PFSK-1 (cell line): Measurements from ENCODE around the gene ZNF302.

ENCODE experiments used
- FOXP2 ChIP-seq: optimal IDR thresholded peaks from 2 replicates; pipeline ENCODE3; 2011; ENCODE audit warnings: borderline replicate concordance, control low read depth, inconsistent platforms; ENCODE audit not compliant: insufficient read depth; ENCODE audit errors: extremely low read length, extremely low read depth
- POLR2AphosphoS5 ChIP-seq: IDR thresholded peaks from 2 replicates; pipeline ENCODE4 v1.6.1; 2012; ENCODE audit warnings: low read depth, mild to moderate bottlenecking, control low read depth, low read length, moderate library complexity
- SIN3A ChIP-seq: IDR thresholded peaks from 2 replicates; pipeline ENCODE4 v1.6.1; 2012; ENCODE audit warnings: mild to moderate bottlenecking, low read length, moderate library complexity, borderline replicate concordance; ENCODE audit not compliant: insufficient read depth
- TAF1 ChIP-seq: IDR thresholded peaks from 2 replicates; pipeline ENCODE4 v1.6.1; 2012; ENCODE audit warnings: low read length, control low read depth, borderline replicate concordance; ENCODE audit not compliant: insufficient read depth
- TF ChIP-seq, protein P1 (sequence below), 2 experiments: IDR thresholded peaks; 2 replicates each; pipeline versions ENCODE4 v1.6.1 to v1.8.0; 2011 to 2012; ENCODE audit warnings: low read depth in 2 of 2, low read length in 2 of 2, control low read depth in 1 of 2, inconsistent platforms in 1 of 2, mild to moderate bottlenecking in 1 of 2, moderate library complexity in 1 of 2; ENCODE audit not compliant: insufficient read depth in 1 of 2

The ZNF302 gene

DNA sequence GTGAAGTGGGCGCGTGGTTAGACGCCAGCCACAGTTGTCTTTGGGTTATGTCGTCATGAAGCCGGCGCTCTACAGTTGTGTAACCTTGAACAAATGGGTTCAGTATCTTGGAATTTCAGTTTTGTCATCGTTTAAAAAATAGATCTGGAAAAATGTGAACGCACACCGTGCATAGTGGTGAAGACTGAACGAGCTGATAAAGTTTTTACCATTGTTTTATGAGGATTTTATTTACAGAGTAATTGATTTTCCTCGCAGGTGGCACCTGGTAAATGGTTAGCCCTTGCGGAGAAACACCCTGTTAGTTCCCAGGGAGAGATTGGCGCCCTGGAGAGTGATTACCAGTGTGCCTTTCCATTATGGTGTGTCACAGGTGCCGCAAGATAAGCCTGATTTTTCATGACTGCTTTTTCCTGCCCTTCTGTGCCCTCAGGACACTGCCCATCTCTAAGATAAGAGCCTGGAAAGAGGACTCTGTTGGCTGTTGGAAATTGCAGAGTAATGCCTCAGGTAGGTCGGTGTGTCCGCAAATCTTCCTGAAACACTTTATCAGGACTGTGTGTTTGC lies 57.1 kb downstream of the ZNF302 start:
- TF ChIP-seq TAF1 (no peak), SIN3A (no peak), POLR2AphosphoS5 (no peak), FOXP2 (no peak)
- TF ChIP-seq, protein P1, sequence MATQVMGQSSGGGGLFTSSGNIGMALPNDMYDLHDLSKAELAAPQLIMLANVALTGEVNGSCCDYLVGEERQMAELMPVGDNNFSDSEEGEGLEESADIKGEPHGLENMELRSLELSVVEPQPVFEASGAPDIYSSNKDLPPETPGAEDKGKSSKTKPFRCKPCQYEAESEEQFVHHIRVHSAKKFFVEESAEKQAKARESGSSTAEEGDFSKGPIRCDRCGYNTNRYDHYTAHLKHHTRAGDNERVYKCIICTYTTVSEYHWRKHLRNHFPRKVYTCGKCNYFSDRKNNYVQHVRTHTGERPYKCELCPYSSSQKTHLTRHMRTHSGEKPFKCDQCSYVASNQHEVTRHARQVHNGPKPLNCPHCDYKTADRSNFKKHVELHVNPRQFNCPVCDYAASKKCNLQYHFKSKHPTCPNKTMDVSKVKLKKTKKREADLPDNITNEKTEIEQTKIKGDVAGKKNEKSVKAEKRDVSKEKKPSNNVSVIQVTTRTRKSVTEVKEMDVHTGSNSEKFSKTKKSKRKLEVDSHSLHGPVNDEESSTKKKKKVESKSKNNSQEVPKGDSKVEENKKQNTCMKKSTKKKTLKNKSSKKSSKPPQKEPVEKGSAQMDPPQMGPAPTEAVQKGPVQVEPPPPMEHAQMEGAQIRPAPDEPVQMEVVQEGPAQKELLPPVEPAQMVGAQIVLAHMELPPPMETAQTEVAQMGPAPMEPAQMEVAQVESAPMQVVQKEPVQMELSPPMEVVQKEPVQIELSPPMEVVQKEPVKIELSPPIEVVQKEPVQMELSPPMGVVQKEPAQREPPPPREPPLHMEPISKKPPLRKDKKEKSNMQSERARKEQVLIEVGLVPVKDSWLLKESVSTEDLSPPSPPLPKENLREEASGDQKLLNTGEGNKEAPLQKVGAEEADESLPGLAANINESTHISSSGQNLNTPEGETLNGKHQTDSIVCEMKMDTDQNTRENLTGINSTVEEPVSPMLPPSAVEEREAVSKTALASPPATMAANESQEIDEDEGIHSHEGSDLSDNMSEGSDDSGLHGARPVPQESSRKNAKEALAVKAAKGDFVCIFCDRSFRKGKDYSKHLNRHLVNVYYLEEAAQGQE (IDR thresholded peaks at IDR 0.05; ENCODE audit: insufficient read depth in 1 of 2, low read depth in 2 of 2, low read length in 2 of 2): no peak
